K562 (cell line): Measurements from ENCODE around the gene IL12RB2. TPM values are rescaled to one million over a fixed set of nuclear protein-coding genes. Genes with fewer than 3 reads are reported as not detected.

Source experiments
- ATAC-seq: fragments of 200-7000 bp; cut with Tn5 transposase; 3 replicates; pipeline ENCODE4 v1.9.1; 2020; ENCODE audit warnings: moderate library complexity
- BruUV-seq: library from RNA; stranded (reverse); fragments of 400-500 nt; replicated peaks from 2 replicates; lab custom pipeline; 2021; lab: Mats Ljungman, UMichigan
- CTCF ChIA-PET: fragments of 300-600 bp; formaldehyde crosslinking; extraction: SDS; loops from one replicate; lab custom pipeline; 2021; ENCODE audit warnings: low intra/inter-chr PET ratio; lab: Yijun Ruan, JAX
- POLR2A ChIA-PET: fragments of 300-600, 350-650 bp; sonication (Branson Sonifier 250); formaldehyde crosslinking; extraction: SDS; loops from one replicate; lab custom pipeline; 2021; ENCODE audit warnings: antibody characterized with exemption, inconsistent platforms; lab: Yijun Ruan, JAX
- DNase-seq, 4 experiments: peaks; one replicate each; pipeline versions ENCODE4 v3.0.0 to v3.0.0-alpha.2; 2011 to 2018; ENCODE audit warnings: low spot score in 3 of 4, mixed read lengths in 3 of 4; ENCODE audit errors: extremely low read depth in 1 of 4
- FAIRE-seq: peaks from 2 replicates; lab custom pipeline; 2011; peaks lifted over from hg19 to GRCh38; lab: Jason Lieb, UNC
- H2AFZ ChIP-seq: 2 replicates; pipeline ENCODE4 v1.6.0; 2011; ENCODE audit warnings: low read depth, low read length, control low read depth, inconsistent platforms
- H3K27ac ChIP-seq: fragments of 200-600 bp; 3 replicates; pipeline ENCODE4 v1.8.0; 2011; ENCODE audit warnings: low read depth, mild to moderate bottlenecking, control low read depth, inconsistent platforms, low read length, moderate library complexity, mixed read lengths; ENCODE audit errors: extremely low read depth
- H3K27me3 ChIP-seq, 2 experiments: fragments of 300-600 bp in 1 of 2; 2 replicates in 1 of 2; 3 replicates in 1 of 2; pipeline versions ENCODE4 v1.6.0 to v1.8.0; 2011; ENCODE audit warnings: inconsistent platforms in 2 of 2, low read length in 2 of 2, mild to moderate bottlenecking in 1 of 2, mixed read lengths in 1 of 2, moderate library complexity in 1 of 2; ENCODE audit not compliant: control insufficient read depth in 2 of 2, insufficient read depth in 2 of 2
- H3K36me3 ChIP-seq: fragments of 300-600 bp; 3 replicates; pipeline ENCODE4 v1.8.0; 2011; ENCODE audit warnings: mild to moderate bottlenecking, low read length, inconsistent platforms; ENCODE audit not compliant: control insufficient read depth, insufficient read depth
- H3K4me1 ChIP-seq, 2 experiments: fragments of 200-600 bp in 1 of 2; replicated peaks in 1 of 2; 2 replicates in 1 of 2; 3 replicates in 1 of 2; pipeline versions ENCODE4 v1.5.1 to v1.8.0; 2011; ENCODE audit warnings: inconsistent platforms in 2 of 2, low read length in 2 of 2, mild to moderate bottlenecking in 1 of 2, mixed read lengths in 1 of 2, moderate library complexity in 1 of 2; ENCODE audit not compliant: control insufficient read depth in 2 of 2, insufficient read depth in 2 of 2
- H3K4me2 ChIP-seq: 2 replicates; pipeline ENCODE4 v1.6.1; 2011; ENCODE audit warnings: low read length, control low read depth, inconsistent platforms, mixed read lengths; ENCODE audit not compliant: insufficient read depth
- H3K4me3 ChIP-seq: fragments of 200-600 bp; sonication (generic), shearing (Covaris generic); 2 replicates; pipeline ENCODE4 v1.5.1; 2016; ENCODE audit warnings: control low read depth, inconsistent platforms
- H3K79me2 ChIP-seq: fragments of 200-600 bp; 3 replicates; pipeline ENCODE4 v1.8.0; 2011; ENCODE audit warnings: low read length, inconsistent platforms; ENCODE audit not compliant: control insufficient read depth, insufficient read depth
- H3K9ac ChIP-seq, 2 experiments: 2 replicates each; pipeline versions ENCODE4 v1.6.0 to v1.6.1; 2011; ENCODE audit warnings: low read depth in 2 of 2, low read length in 2 of 2, control low read depth in 1 of 2, inconsistent platforms in 1 of 2, mild to moderate bottlenecking in 1 of 2, mixed read lengths in 1 of 2; ENCODE audit not compliant: insufficient read depth in 1 of 2
- H3K9me1 ChIP-seq: one replicate; pipeline ENCODE4 v1.6.0; 2011; ENCODE audit warnings: inconsistent platforms, mild to moderate bottlenecking, low read length, moderate library complexity; ENCODE audit not compliant: control insufficient read depth, insufficient read depth
- H3K9me3 ChIP-seq: replicated peaks from 2 replicates; pipeline ENCODE4 v1.5.1; 2011; ENCODE audit warnings: low read depth, low read length, inconsistent platforms; ENCODE audit not compliant: control insufficient read depth, insufficient read depth
- H4K20me1 ChIP-seq: replicated peaks from 2 replicates; pipeline ENCODE4 v1.6.1; 2011; ENCODE audit warnings: low read length, inconsistent platforms, mixed read lengths; ENCODE audit not compliant: control insufficient read depth, insufficient read depth
- EZH2 ChIP-seq: IDR thresholded peaks from 2 replicates; pipeline ENCODE4 v1.6.1; 2012; ENCODE audit warnings: low read depth, mild to moderate bottlenecking, inconsistent platforms, low read length, borderline replicate concordance
- SRSF9 ChIP-seq: fragments of 200-400 bp; formaldehyde crosslinking; IDR thresholded peaks from 2 replicates; pipeline ENCODE4 v1.6.1; 2017; ENCODE audit warnings: low read depth, low read length, borderline replicate concordance
- ZNF584 ChIP-seq: fragments of 200-800 bp; sonication (Bioruptor generic); IDR thresholded peaks from 2 replicates; pipeline ENCODE4 v1.6.1; 2016; ENCODE audit warnings: low read depth, mild to moderate bottlenecking, missing genetic modification characterization, missing compliant biosample characterization
- WGBS: fragments of 100-300 bp; shearing (Covaris generic); methylation state at CpG from one replicate; pipeline ENCODE4 v1.1.6; 2016; ENCODE audit warnings: low coverage, mixed read lengths; ENCODE audit not compliant: insufficient coverage; ENCODE audit errors: missing lambda C conversion rate; 5-methylcytosine and 5-hydroxymethylcytosine counted together
- in situ Hi-C: fragments of 300-500 bp; cut with MboI; formaldehyde crosslinking; loops from 4 replicates; pipeline ENCODE4 v1.15.0; 2018; ENCODE audit warnings: inconsistent platforms, mixed read lengths
- intact Hi-C: fragments of 100-400 bp; cut with micrococcal nuclease; formaldehyde crosslinking; loops from 2 replicates; pipeline ENCODE4 v1.14.2; 2022
- polyA plus RNA-seq, 8 experiments: library from polyadenylated mRNA; depleted of rRNA in 4 of 8; stranded (reverse) in 5 of 8; unstranded in 3 of 8; fragments of >200 nt; fragmentation: Nextera tagmentation in 2 of 8; fragmentation: Illumina TruSeq in 1 of 8; extraction: Ambion mirVana in 2 of 8; extraction: Trizol in 1 of 8; gene quantifications; 2 replicates each; pipeline versions ENCODE4 v1.2.1 to v1.2.3, GENCODE V29; 2011 to 2014; ENCODE audit warnings: inconsistent platforms in 1 of 8, missing spikeins in 1 of 8
- total RNA-seq, 7 experiments: library from RNA; depleted of rRNA in 6 of 7; stranded (reverse); fragments of >200 nt in 6 of 7; fragmentation: Illumina TruSeq in 2 of 7; extraction: Trizol in 2 of 7; gene quantifications; 2 replicates each; pipeline versions ENCODE4 v1.2.1 to v1.2.3, GENCODE V29; 2011 to 2021; ENCODE audit warnings: low replicate concordance in 1 of 7
- TF ChIP-seq, protein P1 (sequence below): sonication (generic); formaldehyde crosslinking; IDR thresholded peaks from 2 replicates; pipeline ENCODE4 v1.8.0; 2023; ENCODE audit warnings: mild to moderate bottlenecking, missing genetic modification reagents

IL12RB2 gene
- total and polyA plus RNA-seq, 9 of the 15 experiments (the other 6 are each of a cell fraction or from before 2014, with no cell fraction given): 0.39 to 3.3 (median 1.9) TPM

DNA sequence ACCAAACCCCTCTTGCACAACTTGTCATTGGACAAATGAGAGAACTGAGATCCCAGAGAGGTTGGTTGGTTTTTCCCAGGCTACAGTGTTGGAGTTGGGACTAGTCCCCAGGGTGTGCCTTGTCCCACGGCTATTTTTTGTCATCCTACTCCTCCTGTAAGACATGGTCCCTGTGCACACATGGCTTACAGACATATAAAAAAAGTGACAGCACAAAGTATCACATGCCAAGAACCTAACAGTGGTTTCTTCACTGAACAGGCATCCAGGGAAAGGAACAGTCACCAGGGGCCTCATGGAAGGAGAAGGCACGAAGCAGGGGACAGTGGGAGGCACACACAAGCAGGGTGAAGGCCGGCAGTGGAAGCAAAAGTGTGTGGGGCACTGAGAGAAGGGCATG, 86.1 kb downstream of the IL12RB2 start:
- ATAC-seq: no peak

DNA sequence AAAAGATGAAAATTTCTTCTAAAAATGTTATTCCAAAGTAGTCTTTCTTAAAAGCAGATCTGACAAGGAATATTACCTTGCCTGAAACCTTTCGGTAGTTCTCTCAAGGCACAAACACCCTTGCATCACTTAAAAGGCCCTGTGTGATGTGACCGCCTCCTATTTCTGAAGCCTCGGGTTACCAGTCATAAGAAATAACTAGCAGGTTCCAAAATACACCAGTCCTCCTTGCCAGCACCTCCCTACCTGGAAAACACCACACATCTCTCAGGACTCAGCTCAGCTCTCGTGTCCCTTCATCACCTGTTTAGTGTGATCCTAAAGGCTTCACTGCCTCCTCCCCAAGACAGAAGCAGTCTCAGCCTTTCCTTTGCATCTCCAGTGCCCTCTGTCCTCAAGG, 86.9 kb downstream of the IL12RB2 start:
- ATAC-seq (no peak), DNase-seq (no peak), FAIRE-seq (no peak)
- 75% methylated on average over 4 of the region's 4 CpGs for WGBS
- CTCF ChIA-PET: no interaction called here
- H3K27me3 ChIP-seq: no peaks in the 10 kb centered on the region
- intact Hi-C loops (no loop called here), in situ Hi-C loops (no loop called here)
- POLR2A ChIA-PET: no interaction called here
- H3K9me3 ChIP-seq: no peaks in the 10 kb centered on the region
- no peak overlapping the region for H3K9ac ChIP-seq
- no peak for TF ChIP-seq ZNF584 (CRISPR knock-in tag)
- H3K9me1 ChIP-seq: no peaks in the 10 kb centered on the region
- no peaks in the 10 kb centered on the region for H4K20me1 ChIP-seq
- no peak overlapping the region for H3K4me3 ChIP-seq
- no peaks in the 10 kb centered on the region for H3K79me2 ChIP-seq
- no peaks in the 10 kb centered on the region for H3K36me3 ChIP-seq
- H3K27ac ChIP-seq: no peak overlapping the region
- no TSS peak for BruUV-seq
- H3K4me1 ChIP-seq: no peaks in the 10 kb centered on the region; a peak in 1 of 5 replicates
- H3K4me2 ChIP-seq: no peak overlapping the region
- H2AFZ ChIP-seq: no peak overlapping the region

More for the DNA sequence above, 86.1 kb downstream of the IL12RB2 start:
- no peaks in the 10 kb centered on the region for H4K20me1 ChIP-seq
- DNase-seq (no peak), FAIRE-seq (no peak)
- H2AFZ ChIP-seq: no peak overlapping the region
- no peaks in the 10 kb centered on the region for H3K79me2 ChIP-seq
- H3K4me1 ChIP-seq: no peaks in the 10 kb centered on the region; a peak in 1 of 5 replicates
- WGBS: 71% methylated on average over 3 of the region's 3 CpGs
- ChIA-PET CTCF (no interaction called here), POLR2A (no interaction called here)
- H3K9ac ChIP-seq: no peak overlapping the region
- no peaks in the 10 kb centered on the region for H3K9me3 ChIP-seq
- H3K36me3 ChIP-seq: no peaks in the 10 kb centered on the region
- in situ Hi-C loops: no loop called here
- no peaks in the 10 kb centered on the region for H3K27me3 ChIP-seq
- no peak overlapping the region for H3K4me3 ChIP-seq
- no peak overlapping the region for H3K4me2 ChIP-seq
- no TSS peak for BruUV-seq
- no peaks in the 10 kb centered on the region for H3K9me1 ChIP-seq
- intact Hi-C loops: no loop called here
- TF ChIP-seq SRSF9 (no peak), EZH2 (no peak)
- TF ChIP-seq, protein P1, sequence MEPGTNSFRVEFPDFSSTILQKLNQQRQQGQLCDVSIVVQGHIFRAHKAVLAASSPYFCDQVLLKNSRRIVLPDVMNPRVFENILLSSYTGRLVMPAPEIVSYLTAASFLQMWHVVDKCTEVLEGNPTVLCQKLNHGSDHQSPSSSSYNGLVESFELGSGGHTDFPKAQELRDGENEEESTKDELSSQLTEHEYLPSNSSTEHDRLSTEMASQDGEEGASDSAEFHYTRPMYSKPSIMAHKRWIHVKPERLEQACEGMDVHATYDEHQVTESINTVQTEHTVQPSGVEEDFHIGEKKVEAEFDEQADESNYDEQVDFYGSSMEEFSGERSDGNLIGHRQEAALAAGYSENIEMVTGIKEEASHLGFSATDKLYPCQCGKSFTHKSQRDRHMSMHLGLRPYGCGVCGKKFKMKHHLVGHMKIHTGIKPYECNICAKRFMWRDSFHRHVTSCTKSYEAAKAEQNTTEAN (CRISPR knock-in tag): no peak
- TF ChIP-seq, all 486 proteins: peak for 0
- no peak overlapping the region for H3K27ac ChIP-seq
